GM12872 (cell line): ENCODE measurements around the gene GPATCH1.

Experiments
- TF ChIP-seq, protein P1 (sequence below): IDR thresholded peaks from 3 replicates; pipeline ENCODE4 v1.5.1; 2011; ENCODE audit warnings: low read depth, mild to moderate bottlenecking, low read length, moderate library complexity; ENCODE audit not compliant: insufficient read depth

Gene GPATCH1

DNA sequence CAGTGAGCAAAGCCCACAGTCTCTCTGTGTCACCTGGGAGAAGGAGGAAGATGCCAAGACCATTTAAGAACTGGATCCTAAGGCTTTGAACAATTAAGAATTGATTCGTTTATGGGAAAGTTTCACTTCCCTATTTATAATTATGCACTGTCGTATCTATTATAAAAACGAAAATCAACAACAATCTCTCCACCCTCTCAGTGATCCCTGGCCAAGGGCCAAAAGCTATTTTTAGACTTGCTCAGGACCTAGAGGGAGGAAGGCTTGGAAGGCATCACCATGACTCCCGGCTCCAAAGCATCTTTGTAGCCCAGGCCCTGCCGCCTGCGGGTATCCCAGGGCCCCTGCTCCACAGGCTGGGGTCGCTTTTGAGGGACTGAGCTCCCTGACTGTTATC lies 17.6 kb upstream of the GPATCH1 start:
- TF ChIP-seq, protein P1, sequence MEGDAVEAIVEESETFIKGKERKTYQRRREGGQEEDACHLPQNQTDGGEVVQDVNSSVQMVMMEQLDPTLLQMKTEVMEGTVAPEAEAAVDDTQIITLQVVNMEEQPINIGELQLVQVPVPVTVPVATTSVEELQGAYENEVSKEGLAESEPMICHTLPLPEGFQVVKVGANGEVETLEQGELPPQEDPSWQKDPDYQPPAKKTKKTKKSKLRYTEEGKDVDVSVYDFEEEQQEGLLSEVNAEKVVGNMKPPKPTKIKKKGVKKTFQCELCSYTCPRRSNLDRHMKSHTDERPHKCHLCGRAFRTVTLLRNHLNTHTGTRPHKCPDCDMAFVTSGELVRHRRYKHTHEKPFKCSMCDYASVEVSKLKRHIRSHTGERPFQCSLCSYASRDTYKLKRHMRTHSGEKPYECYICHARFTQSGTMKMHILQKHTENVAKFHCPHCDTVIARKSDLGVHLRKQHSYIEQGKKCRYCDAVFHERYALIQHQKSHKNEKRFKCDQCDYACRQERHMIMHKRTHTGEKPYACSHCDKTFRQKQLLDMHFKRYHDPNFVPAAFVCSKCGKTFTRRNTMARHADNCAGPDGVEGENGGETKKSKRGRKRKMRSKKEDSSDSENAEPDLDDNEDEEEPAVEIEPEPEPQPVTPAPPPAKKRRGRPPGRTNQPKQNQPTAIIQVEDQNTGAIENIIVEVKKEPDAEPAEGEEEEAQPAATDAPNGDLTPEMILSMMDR: no peak

DNA sequence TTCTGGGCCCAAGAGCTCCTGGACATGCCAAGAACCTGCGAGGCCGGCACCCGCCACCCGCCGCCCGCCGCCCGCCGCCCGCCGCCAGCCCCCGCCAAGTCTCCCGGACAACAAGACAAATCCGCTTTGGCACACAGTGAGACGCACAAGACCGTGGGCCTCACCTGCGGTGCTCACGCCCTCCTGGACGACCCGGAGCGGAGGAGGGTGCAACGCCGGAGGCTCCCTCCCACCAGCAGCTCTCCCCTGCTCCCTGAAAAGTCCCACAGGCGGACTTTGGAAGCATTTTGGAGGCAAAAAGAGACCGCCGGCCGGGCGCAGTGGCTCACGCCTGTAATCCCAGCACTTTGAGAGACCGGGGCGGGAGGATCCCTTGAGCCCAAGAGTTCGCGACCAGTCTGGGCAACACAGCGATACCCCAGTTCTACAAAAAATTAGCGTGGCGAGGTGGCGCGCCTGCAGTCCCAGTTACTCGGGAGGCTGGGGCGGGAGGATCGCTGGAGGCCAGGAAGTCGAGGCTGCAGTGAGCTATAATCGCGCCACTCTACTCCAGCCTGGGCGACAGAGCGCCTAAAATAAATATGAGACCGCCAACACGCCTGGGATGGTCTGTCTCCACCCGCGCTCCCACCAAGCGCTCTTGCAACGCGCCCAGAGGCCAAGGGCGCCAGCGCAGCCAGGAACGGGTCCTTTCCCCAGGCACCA lies 17.1 kb upstream of the GPATCH1 start:
- TF ChIP-seq, protein P1: no peak

DNA sequence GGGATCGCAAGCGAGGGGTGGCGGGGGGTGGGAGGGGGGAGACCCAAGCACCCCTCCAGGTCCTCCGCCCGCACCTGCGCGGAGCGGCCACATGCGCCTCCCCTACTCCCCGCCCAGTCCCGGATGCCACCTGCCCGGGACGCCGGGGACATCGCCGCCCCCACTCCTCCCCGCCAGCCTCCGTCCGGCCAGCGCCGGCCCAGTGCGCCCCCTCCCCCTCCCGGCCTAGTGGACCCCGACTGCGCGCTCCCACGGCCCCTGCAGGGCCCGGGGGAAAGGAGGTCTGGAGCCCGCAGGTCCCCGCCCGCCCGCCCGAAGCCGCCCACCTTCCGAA lies 16.6 kb upstream of the GPATCH1 start:
- TF ChIP-seq, protein P1: no peak

DNA sequence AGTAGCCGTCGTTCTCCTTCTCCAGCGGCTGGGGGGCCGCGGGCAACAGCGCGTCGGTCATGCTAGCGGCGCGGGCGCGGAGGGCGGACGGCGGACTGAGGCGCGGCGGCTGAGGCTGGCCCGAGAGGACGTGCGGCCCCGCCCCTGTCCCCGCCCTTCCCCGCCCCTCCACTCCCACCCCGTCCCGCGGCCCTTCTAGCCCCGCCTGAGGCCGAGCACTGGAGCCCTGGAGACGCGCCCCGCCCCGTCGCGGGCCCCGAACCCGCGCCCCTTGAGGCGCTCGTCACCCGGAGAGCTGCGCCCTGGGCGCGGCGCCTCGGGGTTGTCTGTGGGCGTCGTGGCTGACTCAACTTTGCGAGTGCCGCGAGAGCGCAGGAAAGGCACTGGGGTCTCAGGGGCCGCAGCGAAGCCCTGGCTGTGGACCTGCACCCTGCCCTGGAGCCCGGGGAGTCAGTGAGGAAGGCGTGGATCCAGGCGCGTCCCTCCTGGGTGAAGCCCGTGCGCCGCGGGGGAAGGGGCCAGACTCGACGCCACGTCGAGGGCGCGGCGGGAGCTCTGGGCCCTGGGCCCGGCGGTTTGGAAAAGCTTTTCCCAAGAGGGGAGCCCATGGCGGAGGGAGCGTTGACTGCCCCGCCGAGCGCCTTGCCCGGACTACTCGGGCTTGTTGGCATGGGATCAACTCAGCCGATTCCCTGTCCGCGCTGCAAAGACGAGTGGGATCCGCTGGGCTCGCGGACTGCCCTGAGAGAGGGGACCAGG lies 16.0 kb upstream of the GPATCH1 start, which contains the start of gene RHPN2:
TSS of gene RHPN2 (minus strand) at position 97 of the 759 bp plus-strand sequence. CDS start at position 61, 36 bp downstream.
- TF ChIP-seq, protein P1: no peak

DNA sequence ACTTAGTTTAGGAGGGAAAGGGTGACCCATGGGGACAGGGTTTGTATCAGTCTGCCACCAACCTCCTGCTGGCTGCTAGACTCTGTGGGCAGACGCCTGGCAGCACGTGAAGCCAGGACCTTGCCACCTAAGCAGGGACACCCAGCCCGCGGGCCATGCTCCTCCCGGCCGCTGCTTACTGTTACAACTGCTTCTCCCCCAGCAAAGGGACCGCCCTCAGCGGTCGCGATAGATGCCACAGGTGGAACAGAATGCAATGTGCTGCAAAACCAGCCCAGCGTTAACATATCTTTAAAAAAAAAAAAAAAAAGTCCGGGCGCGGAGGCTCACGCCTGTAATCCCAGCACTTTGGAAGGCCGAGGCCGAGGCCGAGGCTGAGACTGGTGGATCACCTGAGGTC lies 14.4 kb upstream of the GPATCH1 start:
- TF ChIP-seq, protein P1: no peak

DNA sequence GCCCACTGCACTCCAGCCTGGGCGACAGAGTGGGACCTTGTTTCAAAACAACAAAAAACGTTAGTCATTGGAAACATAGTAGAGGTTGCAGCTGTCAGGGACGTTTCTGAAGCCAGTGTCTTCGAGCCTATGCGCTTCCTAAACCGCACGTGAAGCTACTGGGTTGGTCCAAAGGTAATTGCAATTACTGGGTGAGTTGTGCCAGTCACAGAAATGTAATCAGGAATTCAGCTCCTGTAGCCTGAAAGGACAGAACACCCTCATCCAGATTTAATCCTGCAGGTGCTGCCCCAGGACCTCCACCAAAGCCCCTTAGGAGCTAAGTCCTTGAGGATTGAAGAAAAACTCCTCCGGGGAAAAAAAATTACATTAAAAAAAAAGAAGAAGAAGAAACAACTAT lies 13.9 kb upstream of the GPATCH1 start:
- TF ChIP-seq, protein P1: no peak

DNA sequence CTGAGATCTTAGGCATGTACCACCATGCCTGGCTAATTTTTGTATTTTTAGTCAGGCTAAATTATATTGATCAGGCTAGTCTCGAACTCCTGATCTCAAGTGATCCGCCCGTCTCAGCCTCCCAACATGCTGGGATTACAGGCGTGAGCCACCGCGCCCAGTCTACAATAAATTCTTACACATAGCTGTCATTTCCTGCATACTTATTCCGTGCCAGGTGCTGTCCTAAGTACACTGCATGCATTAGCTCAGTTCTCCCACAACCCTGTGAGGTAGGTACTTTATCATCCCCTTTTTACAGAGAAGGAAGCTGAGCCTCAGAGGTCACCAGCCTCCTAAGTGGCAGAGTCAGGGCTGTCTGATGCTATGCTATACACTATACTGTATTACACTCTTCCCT lies 9.1 kb upstream of the GPATCH1 start:
- TF ChIP-seq, protein P1: no peak
